Measurements from ENCODE around the gene SND1.

DNA sequence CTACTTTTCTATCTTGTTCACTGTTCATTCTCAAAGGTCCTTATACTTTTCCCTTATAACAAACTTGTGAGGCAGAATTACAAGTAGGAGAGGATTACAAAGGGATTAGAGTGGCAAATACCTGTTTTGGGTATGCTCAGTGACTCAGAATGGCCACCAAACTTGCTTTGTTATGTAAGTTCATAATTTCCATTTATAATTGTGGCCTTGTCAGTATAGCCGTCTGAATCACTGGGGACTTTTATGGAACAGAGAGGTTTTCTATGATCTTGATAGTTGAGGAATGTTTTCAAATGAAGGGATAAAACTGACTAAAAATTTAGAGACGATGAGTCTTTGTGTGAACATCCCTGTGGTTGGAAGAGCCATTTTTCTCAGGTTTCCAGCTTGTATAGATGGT is 116.2 kb downstream of the SND1 start:
- TF ChIP-seq POLR2A (IDR thresholded peaks at IDR 0.05; ENCODE audit: low read length) (no peak), GATA1 (IDR thresholded peaks at IDR 0.05; ENCODE audit: low read depth, low read length) (no peak)

Data from erythroblast (primary cell).